Measurements from ENCODE around the gene CEP76. TPM values are rescaled to one million over a fixed set of nuclear protein-coding genes. Genes with fewer than 3 reads are reported as not detected.

The CEP76 gene
- polyA plus RNA-seq, 1 of the 3 experiments (the other 2 are of a cell fraction), result 6.4 TPM

DNA sequence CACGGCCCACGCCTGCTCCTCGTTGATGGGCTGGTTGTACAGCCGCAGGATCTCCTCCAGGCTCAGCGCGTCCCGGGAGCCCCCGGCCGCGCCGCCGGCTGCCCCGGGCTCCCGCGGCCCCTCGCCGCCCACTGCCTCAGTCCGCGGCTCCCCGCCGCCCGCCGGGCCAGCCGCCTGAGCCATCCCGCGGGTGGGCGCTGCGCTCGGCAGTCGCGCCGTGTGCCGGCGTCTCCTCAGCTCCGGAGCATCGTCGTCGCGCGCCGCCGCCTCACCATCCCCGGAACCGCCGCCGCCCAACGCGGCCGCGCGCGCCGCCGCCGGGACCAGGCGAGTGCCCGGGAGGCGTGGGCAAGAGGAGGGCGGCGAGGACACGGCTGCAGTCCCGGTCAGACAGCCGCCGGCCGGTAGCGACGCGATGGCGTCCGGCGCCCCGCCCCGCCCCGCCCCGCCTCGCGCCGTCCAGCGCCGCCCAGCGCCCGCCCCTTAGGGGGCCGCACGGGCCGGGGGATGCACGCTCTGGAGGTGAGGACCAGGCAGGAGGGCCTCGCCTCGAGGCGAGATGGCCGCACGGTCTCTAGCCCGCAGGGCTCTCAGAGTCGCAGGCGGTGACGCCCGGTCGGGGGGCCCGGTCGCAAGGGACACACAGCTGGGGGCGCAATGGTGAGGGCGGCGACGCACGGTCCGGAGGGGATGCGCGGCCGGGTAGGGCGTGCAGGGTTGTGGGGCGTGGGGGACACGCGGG, 44.7 kb downstream of the CEP76 start, which contains the start of gene SPIRE1:
Gene SPIRE1, minus strand, starts transcription at position 424 of the 742 bp plus-strand sequence. Its CDS starts 241 bp downstream, at position 183.
- peak within 1 kb of the TSS; percentile 76 to 83 for H3K4me3 ChIP-seq (ENCODE audit: low read depth in 2 of 2, low read length in 1 of 2)
- peak; percentile 93 for DNase-seq
- peak within 1 kb of the TSS; percentile 88 for H3K4me2 ChIP-seq
- H3K36me3 ChIP-seq (replicated peaks in 1 of 2; ENCODE audit: control insufficient read depth in 1 of 2, insufficient read depth in 2 of 2, low read length in 1 of 2), result peaks cover 0 to 3% of the 10 kb centered on the region in 2 experiments
- peaks cover 41% of the 10 kb centered on the region for H3K79me2 ChIP-seq (ENCODE audit: insufficient read depth)
- H3K27me3 ChIP-seq (ENCODE audit: insufficient read depth), result no peaks in the 10 kb centered on the region
- ChIA-PET POLR2A (interaction anchor here (1.3 kb wide), 1 partner anchor 265 kb away, joined by 3 read pairs; no protein-coding TSS in a partner anchor), CTCF (interaction anchor here (1.0 to 5.0 kb wide), 6 partner anchors 19 to 329 kb away, joined by 3 to 83 read pairs (median 4); no protein-coding TSS in a partner anchor)
- TF ChIP-seq CHD2 (IDR thresholded peaks at IDR 0.05; ENCODE audit: low read length, partially characterized antibody) (no peak), EP300 (IDR thresholded peaks at IDR 0.05; ENCODE audit: borderline replicate concordance in 1 of 2, low read depth in 1 of 2, low read length in 1 of 2) (no peak), JUND (IDR thresholded peaks at IDR 0.05) (no peak), RFX5 (IDR thresholded peaks at IDR 0.05; ENCODE audit: low read length) (no peak), EZH2phosphoT487 (IDR thresholded peaks at IDR 0.05; ENCODE audit: borderline replicate concordance, low read depth) (no peak), FOXM1 (IDR thresholded peaks at IDR 0.05; ENCODE audit: low read depth) (no peak), RXRA (IDR thresholded peaks at IDR 0.05; ENCODE audit: borderline replicate concordance, low read depth) (no peak), FOSL2 (IDR thresholded peaks at IDR 0.05; ENCODE audit: borderline replicate concordance, low read depth) (no peak), NRF1 (IDR thresholded peaks at IDR 0.05; ENCODE audit: low read depth, low read length) (0 out of 2 replicates have a peak, but pooled peaks have one; percentile 3), GABPA (IDR thresholded peaks at IDR 0.05; ENCODE audit: low read depth) (no peak), POLR2AphosphoS5 (IDR thresholded peaks at IDR 0.05; ENCODE audit: low read depth, low read length) (0 out of 2 replicates have a peak, but pooled peaks have one; percentile 36), RAD21 (IDR thresholded peaks at IDR 0.05; ENCODE audit: low read length) (no peak), ELF1 (IDR thresholded peaks at IDR 0.05) (no peak), MXI1 (IDR thresholded peaks at IDR 0.05; ENCODE audit: low read depth, low read length) (peak; percentile 33; the same call in 1 of the 2 replicates), SIN3A (IDR thresholded peaks at IDR 0.05; ENCODE audit: borderline replicate concordance, low read depth, low read length) (peak; percentile 13; the same call in 1 of the 2 replicates), GATA2 (CRISPR knock-in tag; IDR thresholded peaks at IDR 0.05) (no peak), TAF1 (IDR thresholded peaks at IDR 0.05; ENCODE audit: borderline replicate concordance, low read depth, low read length) (0 out of 2 replicates have a peak, but pooled peaks have one; percentile 9), FOXJ3 (CRISPR knock-in tag; IDR thresholded peaks at IDR 0.05) (no peak), SMC3 (IDR thresholded peaks at IDR 0.05; ENCODE audit: low read depth, low read length) (0 out of 2 replicates have a peak, but pooled peaks have one; percentile 1), YY1 (IDR thresholded peaks at IDR 0.05; ENCODE audit: low read depth) (peak; percentile 23; the same call in 1 of the 2 replicates)
- TF ChIP-seq, protein P1, sequence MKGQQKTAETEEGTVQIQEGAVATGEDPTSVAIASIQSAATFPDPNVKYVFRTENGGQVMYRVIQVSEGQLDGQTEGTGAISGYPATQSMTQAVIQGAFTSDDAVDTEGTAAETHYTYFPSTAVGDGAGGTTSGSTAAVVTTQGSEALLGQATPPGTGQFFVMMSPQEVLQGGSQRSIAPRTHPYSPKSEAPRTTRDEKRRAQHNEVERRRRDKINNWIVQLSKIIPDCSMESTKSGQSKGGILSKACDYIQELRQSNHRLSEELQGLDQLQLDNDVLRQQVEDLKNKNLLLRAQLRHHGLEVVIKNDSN (IDR thresholded peaks at IDR 0.05; ENCODE audit: borderline replicate concordance, low read depth), result no peak
- TF ChIP-seq, protein P2, sequence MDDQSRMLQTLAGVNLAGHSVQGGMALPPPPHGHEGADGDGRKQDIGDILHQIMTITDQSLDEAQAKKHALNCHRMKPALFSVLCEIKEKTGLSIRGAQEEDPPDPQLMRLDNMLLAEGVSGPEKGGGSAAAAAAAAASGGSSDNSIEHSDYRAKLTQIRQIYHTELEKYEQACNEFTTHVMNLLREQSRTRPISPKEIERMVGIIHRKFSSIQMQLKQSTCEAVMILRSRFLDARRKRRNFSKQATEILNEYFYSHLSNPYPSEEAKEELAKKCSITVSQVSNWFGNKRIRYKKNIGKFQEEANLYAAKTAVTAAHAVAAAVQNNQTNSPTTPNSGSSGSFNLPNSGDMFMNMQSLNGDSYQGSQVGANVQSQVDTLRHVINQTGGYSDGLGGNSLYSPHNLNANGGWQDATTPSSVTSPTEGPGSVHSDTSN (IDR thresholded peaks at IDR 0.05), result no peak
- TF ChIP-seq, protein P3, sequence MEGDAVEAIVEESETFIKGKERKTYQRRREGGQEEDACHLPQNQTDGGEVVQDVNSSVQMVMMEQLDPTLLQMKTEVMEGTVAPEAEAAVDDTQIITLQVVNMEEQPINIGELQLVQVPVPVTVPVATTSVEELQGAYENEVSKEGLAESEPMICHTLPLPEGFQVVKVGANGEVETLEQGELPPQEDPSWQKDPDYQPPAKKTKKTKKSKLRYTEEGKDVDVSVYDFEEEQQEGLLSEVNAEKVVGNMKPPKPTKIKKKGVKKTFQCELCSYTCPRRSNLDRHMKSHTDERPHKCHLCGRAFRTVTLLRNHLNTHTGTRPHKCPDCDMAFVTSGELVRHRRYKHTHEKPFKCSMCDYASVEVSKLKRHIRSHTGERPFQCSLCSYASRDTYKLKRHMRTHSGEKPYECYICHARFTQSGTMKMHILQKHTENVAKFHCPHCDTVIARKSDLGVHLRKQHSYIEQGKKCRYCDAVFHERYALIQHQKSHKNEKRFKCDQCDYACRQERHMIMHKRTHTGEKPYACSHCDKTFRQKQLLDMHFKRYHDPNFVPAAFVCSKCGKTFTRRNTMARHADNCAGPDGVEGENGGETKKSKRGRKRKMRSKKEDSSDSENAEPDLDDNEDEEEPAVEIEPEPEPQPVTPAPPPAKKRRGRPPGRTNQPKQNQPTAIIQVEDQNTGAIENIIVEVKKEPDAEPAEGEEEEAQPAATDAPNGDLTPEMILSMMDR (IDR thresholded peaks at IDR 0.05), result no peak
- TF ChIP-seq, protein P4, sequence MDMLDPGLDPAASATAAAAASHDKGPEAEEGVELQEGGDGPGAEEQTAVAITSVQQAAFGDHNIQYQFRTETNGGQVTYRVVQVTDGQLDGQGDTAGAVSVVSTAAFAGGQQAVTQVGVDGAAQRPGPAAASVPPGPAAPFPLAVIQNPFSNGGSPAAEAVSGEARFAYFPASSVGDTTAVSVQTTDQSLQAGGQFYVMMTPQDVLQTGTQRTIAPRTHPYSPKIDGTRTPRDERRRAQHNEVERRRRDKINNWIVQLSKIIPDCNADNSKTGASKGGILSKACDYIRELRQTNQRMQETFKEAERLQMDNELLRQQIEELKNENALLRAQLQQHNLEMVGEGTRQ (IDR thresholded peaks at IDR 0.05; ENCODE audit: borderline replicate concordance, low read depth, low read length), result no peak
- TF ChIP-seq, protein P5, sequence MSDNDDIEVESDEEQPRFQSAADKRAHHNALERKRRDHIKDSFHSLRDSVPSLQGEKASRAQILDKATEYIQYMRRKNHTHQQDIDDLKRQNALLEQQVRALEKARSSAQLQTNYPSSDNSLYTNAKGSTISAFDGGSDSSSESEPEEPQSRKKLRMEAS (IDR thresholded peaks at IDR 0.05; ENCODE audit: low read depth), result peak; percentile 84; the same call in 1 of the 2 replicates
- no peaks in the 10 kb centered on the region for H3K9me2 ChIP-seq
- no CpG with 5 or more reads among the region's 112 CpGs for WGBS (ENCODE audit: low lambda C conversion rate)
- H4K20me1 ChIP-seq (ENCODE audit: insufficient read depth), result peaks cover 30% of the 10 kb centered on the region
- H3F3A ChIP-seq (replicated peaks; ENCODE audit: insufficient read depth), result peaks cover 28% of the 10 kb centered on the region
- peaks cover 12 to 21% of the 10 kb centered on the region in 2 experiments for H3K4me1 ChIP-seq (ENCODE audit: control insufficient read depth in 1 of 2, insufficient read depth in 2 of 2, low read depth in 1 of 2, low read length in 1 of 2)
- peak within 1 kb of the TSS; percentile 83 for H3K9ac ChIP-seq
- H3K27ac ChIP-seq (ENCODE audit: low read depth in 2 of 2, low read length in 1 of 2), result peak within 1 kb of the TSS; percentile 77 to 82
- H2AFZ ChIP-seq (ENCODE audit: low read depth), result peak within 1 kb of the TSS; percentile 90; the same call in 1 of the 2 replicates
- H3K9me3 ChIP-seq, result no peaks in the 10 kb centered on the region
